GM21390 (cell line): ENCODE data around the gene GYPA.
"Not testable (repeated sequence)": the region's sequence is repeated elsewhere in the genome, so short reads cannot be mapped to it uniquely, and the experiment has no call there.

Source experiments
- ATAC-seq: cut with Tn5 transposase; IDR thresholded peaks from one replicate; pipeline ENCODE4 v1.9.1; 2021; ENCODE audit not compliant: unreplicated experiment

The GYPA gene

DNA sequence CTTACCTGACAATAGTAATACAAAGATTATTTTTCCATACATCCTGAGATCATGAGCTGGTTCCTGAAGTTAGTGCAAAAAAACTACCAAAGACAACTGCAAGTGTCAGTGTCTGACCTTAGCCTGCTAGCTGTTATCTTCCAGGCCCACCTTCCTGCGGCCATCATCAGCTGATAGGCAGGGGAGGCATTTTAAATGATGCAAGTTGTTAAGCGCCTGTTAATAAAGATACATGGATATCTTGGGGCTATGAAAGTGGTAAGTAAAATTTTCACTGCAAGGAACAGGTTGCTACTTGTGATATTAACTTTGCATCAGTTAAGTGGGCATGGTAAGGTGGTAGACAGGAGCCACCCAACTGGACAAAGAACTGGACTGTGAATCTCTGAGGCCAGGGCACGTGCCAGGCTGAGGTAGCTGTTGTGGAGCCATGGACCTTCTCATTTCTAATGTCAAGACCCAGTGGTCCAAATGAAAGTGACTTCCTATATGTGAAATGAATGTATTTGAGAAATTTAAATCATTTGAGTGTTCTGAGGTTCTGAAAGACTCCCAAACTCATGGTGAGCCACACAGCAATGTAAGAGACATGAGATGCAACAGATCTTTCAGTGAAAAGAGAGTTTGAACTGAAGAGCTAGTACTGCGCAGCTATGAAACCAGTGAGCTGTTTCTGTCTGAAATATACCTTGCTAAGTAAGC lies at the start of gene GYPA:
Gene GYPA, minus strand, starts transcription at position 125 of the 702 bp plus-strand sequence. Its CDS starts 83 bp downstream, at position 42.
- ATAC-seq, result not testable (repeated sequence)

DNA sequence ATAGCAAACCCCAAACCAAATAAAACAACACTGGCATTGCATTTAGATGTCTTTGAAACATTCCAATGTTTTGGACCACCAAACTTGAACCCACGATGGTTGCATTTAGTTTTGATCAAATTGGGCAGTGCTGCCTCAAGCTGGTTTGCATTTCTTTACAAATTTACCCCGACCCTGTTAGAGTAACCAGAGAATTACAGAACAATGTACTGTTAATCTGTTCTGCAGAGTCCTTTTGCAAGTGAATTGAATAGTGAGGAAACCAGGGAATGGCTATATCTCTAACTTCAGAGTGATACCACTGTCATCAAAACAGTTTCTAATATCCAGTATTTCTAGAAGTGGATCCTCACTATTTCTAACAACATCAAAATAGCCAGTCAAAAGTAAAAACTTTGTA lies 49.5 kb upstream of the GYPA start:
- ATAC-seq, result no peak

DNA sequence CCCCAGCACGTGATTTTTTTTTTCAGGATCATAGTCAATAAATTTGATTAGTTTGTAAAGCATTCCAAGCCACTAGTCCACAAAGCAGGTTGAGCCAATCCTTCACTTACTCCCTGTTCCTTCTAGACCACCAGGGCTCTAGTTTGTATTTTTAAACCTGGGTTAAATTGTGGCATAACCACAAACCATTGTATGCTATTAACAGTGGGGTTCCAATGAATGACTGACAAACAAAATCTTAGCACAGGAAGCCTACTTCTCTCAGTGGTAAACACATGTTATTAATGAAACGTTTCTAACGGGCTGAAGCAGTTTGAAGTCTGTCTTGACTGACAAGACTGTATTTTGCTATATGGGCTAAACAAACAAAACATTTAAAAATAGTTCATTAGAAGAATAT lies 48.6 kb upstream of the GYPA start:
- no peak for ATAC-seq

DNA sequence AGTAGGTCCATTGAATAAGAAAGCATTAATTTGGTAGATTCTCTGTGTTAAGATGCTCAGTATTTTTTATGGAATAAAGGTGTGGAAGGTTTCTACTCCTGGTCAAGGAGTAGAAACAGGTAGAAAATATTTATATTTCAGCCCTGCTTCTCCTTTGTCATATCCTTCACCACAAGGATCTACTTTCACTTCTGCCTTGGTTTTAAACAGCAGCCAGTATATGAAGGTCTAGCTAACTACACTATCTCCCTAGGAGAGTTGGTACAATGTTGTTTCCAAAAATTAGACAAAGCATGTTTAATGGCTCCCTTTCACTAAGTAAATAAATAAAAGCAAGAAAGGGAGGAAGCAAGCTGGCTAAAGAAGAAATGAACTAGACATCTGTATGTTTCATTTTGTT lies 44.6 kb upstream of the GYPA start:
- ATAC-seq, result no peak

GRCh38 chr4:144183165-144183564 lies 42.6 kb upstream of the GYPA start:
- no peak for ATAC-seq

DNA sequence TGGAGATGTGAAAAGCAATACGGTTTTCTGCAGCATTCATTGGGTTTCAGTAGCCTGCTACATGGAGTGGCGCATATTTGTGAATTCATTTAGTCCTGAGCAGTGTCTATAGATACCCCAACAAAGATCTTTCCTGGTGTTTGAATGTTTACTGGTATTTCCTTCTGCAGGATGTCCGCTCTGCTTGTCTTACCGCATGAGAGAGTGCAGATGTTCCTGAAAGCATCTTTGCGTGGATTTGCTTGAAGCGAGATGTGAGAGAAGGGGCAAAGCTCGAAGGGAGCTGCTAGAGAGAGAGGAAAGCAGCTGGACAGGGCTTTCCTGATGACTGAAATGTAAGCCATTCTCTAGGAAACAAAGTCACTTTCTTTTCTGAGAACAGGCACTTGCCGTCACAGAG lies 40.9 kb upstream of the GYPA start:
- ATAC-seq, result no peak

DNA sequence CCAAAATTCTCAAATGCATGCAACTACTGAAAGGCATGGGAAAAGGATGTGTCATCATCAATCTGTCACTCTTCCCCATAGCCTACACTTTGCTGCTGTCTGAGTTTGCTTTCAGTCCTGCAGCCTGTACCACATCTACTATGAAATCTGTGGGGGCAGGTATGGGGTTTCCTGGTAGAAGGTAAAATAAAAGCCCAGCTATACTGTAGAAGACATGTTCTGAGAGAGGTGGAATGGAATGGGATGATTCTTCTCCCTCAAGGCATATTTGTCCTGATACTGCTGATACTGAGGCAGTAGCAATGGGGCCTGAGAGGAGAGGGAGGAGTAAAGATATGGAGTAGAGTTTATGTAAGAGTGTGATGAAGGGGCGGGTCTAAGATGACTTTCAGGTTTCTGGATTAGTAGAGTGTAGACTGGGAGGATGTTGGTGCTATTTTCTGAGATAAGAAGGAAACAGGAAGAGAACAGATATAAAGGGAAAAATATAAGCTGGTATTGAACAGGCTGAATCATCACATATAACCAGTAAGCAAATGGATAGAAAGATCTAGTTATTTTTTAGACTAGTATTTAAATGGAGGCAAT lies 38.7 kb upstream of the GYPA start:
- no peak for ATAC-seq

- no peak for ATAC-seq
Observed at GRCh38 chr4:144178414-144178813, 37.9 kb upstream of the GYPA start.

- no peak for ATAC-seq
Observed at GRCh38 chr4:144176476-144176875, 36.0 kb upstream of the GYPA start.

DNA sequence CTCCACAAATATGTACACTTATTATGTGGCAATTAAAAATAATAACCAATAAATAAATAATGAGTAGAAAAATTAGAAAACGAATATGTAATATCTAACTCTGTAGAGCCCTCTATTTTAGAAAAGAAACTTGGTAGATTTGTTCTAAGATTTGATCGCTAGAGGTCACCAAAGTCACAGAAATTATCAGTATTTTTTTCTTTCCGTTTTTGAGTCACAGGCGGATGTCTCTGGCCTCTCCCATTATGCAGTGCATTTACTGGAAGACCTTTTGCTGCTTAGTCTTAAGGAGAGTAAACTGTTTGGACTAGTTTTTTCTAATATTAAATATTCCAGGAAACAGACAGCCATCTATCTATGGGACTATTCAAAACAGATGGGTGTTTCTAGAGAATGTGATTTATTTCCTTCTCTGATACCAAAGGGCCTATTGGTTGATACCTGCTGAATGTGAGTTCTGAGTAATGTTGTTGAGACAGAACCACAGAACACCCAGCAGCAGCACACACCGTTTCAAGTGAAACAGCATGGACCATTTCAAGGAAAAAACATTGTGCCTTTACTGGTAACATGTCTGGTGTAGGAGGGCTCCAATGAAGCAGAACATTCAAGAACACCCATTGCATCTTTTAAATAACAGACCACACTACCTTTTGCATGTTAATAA lies 34.0 kb upstream of the GYPA start:
- peak; percentile 82 for ATAC-seq

DNA sequence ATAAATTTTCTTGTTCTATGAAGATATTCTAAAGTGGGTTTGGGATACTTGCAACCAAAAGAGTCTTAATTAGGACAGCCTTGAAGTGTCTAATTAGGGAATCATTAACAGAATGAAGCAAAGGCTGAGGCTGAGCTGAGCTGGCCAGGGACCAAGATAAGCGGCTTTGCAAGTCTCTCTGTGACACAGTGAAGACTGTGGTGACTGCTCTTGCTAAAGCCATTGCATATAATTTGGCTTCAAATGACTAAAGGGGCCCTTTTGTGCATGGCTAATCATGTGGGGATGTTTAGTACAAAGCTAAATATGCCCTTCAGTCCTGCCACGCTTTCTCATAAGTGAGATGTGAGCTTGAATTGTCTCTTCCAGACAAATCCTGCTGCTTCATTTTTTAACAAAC lies 31.2 kb upstream of the GYPA start:
- ATAC-seq, result no peak

DNA sequence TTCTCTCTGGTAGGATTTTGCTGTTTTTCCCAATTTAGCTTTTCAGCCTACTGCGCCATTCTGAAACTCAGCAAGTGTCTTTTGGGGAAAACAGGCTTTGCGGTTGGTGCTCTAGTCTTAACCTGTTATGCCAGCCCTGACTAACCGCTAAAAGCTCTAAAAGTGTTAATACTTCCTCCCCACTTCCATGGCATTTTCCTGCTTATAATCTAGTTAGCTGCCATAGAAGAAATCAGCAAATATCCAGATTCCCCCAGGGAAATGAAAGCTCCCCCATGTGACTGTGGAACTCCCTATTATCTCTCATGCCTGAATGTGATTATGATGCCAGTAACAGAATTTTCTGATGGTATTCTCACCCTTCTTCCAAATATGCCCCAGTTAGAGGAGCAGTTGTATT lies 28.7 kb upstream of the GYPA start:
- ATAC-seq, result no peak

DNA sequence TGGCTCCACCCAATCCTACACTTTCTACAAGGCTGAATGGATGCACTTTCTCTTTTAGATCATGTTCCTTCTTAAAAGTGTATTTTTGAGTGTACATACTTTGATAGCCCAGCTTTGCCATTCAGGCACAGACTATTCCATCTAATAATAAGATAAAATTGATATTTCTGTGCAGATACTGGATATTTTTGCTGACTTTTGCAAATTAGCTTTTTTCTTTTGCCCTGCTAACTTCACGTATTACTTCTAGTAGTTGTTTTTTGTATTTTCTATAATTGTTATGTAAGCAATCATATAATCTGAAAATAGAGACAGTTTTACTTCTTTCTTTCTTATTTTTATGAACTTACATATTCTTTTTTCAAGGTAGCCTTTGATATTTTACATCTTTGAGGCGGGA lies 13.5 kb upstream of the GYPA start:
- ATAC-seq, result no peak

- ATAC-seq, result peak; percentile 78
Observed at GRCh38 chr4:144142690-144143326, 2.3 kb upstream of the GYPA start.

- no peak for ATAC-seq
Observed at GRCh38 chr4:144141493-144141892, 975 bp upstream of the GYPA start.

DNA sequence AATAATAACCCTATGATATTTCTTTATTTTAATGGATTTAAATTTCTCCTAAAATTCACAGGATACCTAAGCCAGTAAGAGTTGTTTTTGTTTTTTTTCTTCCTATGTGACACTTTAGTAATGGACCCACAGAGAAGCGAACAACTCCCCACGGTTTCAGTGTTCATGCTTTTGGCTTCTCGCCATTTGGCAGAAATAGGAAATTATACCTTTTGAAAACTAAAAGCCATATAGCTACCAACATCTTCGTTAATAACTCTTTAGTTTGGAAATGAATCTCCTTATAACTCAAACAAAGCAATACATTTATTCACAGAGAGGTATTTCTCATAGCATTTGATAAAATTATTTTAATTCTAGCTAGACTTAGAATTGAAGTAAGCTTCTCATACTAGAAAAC lies 527 bp downstream of the GYPA start:
- ATAC-seq, result not testable (repeated sequence)

- not testable (repeated sequence) for ATAC-seq
Observed at GRCh38 chr4:144139547-144139946, 971 bp downstream of the GYPA start.

DNA sequence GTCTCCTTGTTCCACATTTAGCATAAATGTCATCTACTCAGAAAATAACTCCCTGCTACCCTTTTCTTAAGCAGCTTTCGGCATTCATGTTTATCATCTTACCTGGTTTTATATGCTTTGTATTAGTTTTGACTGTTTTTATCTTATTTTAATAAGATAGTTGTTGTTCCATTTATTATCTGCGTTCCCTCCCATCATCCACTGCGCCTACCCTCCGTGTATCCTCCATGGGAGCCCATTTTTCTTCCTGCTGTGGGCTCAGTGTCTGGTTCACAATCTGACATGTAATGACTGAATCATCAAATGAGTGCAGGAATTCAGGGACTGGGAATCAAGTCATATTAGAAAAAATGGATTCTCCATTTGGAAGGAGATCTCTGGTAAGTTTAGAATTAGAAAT lies 2.3 kb downstream of the GYPA start:
- not testable (repeated sequence) for ATAC-seq

GRCh38 chr4:144137137-144137931 lies 3.2 kb downstream of the GYPA start:
- ATAC-seq, result not testable (repeated sequence)

- ATAC-seq, result not testable (repeated sequence)
Observed at GRCh38 chr4:144136189-144136588, 4.3 kb downstream of the GYPA start.

DNA sequence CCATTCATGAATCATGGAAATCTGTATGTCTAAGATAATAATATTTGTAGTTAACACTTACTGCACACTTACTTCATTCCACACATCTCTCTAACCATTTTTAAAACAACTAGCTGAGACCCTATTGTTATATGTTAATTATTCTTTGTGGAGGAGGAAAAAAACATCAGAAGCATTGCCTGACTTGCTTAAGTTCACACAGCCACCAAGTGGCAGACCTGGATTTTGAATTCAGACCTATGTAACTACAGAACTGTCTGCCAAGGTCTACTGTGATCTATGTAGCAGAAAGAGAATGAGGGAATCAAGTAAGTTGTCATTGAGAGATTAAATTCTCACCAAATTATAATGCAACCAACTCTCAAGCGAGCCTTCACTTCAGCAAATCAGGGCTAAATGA lies 10.4 kb downstream of the GYPA start:
- ATAC-seq, result not testable (repeated sequence)
